Stimulated activated CD4-positive, alpha-beta T cell treated with anti-CD3 and anti-CD28 coated beads, TNF-alpha, amount 100 ng/mL, for 48 hours (primary cell): ENCODE measurements around the gene FYN.
"Not testable (repeated sequence)": the region's sequence is repeated elsewhere in the genome, so short reads cannot be mapped to it uniquely, and the experiment has no call there.

Experiments
- DNase-seq, 3 donors: peaks; one replicate each; pipeline ENCODE4 v3.0.0-alpha.2; 2020; ENCODE audit warnings: low read depth in 3 of 3

FYN gene

DNA sequence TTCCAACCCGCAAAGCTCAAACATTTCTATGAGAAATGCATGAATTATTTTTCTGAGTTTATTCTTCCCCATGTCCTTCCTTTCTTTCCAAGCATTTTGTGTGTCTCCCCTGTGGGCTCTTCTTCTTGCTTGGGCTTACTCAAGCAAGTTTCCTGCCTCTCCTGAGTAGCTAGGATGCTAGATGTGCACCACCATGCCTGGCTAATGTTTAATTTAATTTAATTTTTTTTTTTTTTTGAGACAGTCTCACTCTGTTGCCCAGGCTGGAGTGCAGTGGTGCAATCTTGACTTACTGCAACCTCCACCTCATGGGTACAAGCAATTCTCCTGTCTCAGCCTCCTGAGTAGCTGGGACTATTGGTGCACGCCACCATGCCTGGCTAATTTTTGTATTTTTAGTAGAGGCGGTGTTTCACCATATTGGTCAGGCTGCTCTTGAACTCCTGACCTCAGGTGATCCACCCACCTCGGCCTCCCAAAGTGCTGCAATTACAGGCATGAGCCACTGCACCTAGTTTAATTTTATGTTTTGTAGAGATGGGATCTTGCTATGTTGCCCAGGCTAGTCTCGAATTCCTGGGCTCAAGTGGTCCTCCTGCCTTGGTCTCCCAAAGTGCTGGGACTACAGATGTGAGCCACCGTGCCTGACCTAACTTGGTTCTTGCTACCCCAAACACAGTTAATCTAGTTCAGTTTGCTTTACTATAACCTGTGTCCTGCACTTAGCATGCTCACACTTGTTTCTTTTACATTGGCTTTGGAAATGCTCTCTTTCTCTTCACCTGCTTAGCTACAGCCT, 192.2 kb downstream of the FYN start:
- DNase-seq = not testable (repeated sequence)

- no peak for DNase-seq
Observed at GRCh38 chr6:111680015-111680712, 193.1 kb downstream of the FYN start.

DNA sequence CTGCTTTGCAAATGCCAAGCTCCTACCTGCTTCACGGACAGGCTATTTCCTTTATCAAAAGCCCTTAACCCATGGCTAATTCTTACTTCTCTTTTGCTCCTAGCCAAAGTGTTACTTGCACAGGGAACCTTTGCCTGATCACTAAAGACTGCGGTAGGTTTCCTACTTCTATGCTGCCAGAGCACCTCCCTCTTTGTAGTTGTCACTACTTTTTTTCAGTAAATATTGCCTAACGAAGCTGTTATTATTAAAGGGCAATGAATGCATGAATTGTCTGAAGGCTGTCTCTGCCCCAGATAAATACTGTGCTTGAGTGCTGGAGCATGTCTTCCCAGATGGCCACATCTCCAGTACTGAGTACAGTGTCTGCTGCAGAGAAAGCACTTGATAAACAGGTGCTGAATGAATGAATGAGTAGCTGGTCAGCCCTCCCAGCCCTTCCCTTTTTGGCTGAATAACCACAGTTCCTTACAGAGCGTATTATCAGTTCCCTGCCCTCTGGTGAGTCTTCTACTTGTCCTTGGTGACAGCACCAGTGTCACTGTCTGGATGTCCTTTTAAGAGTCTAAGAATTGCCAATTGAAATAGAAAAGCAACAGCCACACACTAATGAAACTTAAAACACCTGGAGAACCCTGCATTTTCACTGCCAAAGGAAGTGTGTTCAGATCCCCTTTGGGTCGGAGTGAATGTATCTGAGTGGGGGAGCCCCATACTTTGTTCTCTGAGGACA, 194.0 kb downstream of the FYN start:
- no peak for DNase-seq

GRCh38 chr6:111677249-111677990, 195.8 kb downstream of the FYN start:
- DNase-seq = no peak

- no peak for DNase-seq
Observed at GRCh38 chr6:111676383-111676782, 196.9 kb downstream of the FYN start.

GRCh38 chr6:111674883-111675282, 198.4 kb downstream of the FYN start:
- no peak for DNase-seq

DNA sequence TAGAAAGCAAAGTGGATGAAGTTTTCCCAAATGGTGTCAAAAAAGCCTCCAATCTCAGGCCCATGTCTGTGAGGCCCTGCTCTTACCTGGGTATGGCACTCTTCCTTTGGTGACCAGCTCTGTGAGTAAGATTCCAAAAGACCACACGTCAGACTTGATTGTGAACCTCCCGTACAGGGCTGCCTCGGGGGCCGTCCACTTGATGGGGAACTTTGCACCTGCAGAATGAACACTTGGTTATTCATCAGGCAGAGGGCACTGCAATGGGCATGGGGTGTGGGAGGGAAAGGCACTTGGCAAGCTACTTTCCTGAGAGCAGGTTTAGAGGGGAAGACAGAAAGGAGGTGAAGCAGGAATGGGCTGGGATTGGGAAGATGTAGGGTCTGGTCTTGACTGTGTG, 198.8 kb downstream of the FYN start:
- no peak for DNase-seq

- DNase-seq = no peak
Observed at GRCh38 chr6:111673937-111674336, 199.3 kb downstream of the FYN start.

- no peak for DNase-seq
Observed at GRCh38 chr6:111673532-111673931, 199.7 kb downstream of the FYN start.

DNA sequence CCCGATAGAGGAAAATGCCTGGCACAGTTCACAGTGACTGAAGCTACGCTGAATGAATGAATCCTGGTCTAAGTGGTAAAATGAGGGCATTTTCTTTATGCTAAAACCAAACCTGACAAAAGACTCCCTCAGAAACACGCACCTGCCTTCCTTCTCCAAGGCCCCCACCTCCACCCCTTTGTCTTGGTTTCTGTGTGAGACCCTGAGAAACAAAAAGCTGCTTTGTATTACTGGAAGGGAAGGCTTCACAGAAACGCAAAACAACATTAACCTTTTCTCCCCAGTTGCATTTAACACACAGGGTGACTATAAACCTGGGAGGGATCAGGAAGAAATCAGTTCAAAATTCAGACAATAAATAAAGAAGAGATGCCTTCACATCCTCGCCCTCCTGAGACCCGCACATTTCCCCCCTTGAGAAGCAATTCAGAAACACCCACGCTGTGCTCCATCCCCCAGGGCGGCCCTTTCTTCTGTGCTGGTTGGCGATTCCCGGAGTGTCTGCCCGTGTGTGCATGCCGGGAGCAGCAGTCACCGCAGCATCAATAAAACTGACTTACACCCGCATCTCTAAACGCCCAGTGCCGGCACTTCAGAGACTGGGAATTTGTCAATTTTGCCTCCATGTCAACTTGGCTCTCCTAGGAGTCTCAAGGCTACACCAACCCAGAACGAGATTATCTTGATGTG, 200.3 kb downstream of the FYN start:
- DNase-seq = no peak

DNA sequence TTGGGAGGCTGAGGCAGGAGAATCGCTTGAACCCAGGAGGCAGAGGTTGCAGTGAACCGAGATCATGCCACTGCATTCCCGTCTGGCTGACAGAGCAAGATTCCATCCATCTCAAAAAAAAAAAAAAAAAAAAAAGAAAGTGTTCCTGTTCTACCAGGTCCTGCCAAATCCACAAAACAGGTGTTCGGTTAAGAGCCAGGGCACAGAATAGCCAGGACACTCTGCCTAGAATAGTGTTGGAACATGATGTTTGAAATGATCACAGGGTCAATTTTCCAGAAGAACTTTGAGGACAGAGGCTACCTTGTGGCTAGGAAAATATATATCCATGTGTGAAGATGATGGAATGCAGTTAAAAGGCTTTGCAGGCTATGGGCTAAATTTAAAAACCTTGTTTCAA, 203.9 kb downstream of the FYN start:
- DNase-seq = no peak

- DNase-seq = no peak
Observed at GRCh38 chr6:111668410-111668809, 204.8 kb downstream of the FYN start.

- DNase-seq = no peak
Observed at GRCh38 chr6:111667931-111668330, 205.3 kb downstream of the FYN start.

DNA sequence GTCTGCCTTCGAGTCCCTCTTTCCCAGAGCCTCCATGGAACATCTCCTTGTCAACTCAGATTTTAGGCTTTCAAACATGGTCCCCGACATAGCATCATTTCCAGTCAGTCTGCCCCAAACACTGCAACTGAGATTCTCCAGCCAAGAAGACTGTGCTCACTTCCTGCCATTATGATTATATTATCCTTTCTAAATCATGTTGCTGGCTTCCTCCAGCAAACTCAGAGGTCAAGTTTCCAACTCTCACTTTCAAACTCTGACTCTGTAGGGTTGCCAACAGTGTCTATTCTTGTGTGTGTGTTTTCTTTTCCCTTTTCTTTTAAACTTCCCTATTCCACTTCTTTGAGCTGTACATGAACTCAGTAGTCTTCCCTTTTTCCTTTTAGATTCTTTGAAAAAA, 206.4 kb downstream of the FYN start:
- DNase-seq = no peak

- no peak for DNase-seq
Observed at GRCh38 chr6:111664565-111665030, 208.7 kb downstream of the FYN start.

GRCh38 chr6:111663692-111664564, 209.3 kb downstream of the FYN start:
- DNase-seq = no peak

- no peak for DNase-seq
Observed at GRCh38 chr6:111662794-111663593, 210.3 kb downstream of the FYN start.

DNA sequence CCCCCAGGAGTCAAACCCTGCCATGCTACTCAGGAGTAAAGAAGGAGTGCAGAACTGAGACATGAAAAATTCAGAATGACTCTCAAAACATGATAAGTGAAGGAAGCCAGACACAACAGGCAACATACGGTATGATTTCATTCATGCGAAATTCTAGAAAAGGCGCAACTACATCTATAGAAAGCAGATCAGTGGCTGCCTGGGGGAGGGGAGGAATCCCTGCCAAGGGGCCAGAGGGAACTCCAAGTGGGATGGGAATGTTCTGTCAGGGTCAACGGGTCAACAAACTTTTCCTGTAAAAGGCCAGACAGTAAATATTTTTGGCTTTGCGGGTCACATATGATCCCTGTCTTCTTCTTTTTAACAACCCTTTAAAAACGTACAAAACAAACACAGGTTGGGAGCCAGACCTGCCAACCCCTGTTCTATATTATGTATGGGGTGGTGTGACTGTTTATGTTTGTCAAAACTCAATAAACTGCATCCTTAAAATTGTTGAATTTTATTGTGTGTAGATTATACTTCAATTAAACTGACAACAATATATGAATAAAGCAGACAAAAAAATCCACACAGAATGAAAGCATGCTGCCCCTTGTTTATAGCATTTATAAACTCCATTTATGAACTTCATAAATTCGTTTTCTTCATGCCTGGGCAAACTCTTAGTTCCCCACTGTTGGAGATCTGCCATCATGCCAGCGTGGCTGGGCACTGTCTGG, 211.0 kb downstream of the FYN start:
- no peak for DNase-seq
